DND-41 (cell line): ENCODE data around the gene CLDN20.

Experiments used
- ATAC-seq: fragments of 200-7000 bp; cut with Tn5 transposase; 3 replicates; pipeline ENCODE4 v1.9.1; 2021; ENCODE audit warnings: low read depth; ENCODE audit not compliant: insufficient read depth
- DNase-seq: peaks from one replicate; pipeline ENCODE4 v3.0.0-alpha.2; 2020
- H2AFZ ChIP-seq: 2 replicates; pipeline ENCODE4 v1.6.0; 2012; ENCODE audit warnings: low read depth, low read length
- H3K27ac ChIP-seq: 2 replicates; pipeline ENCODE4 v1.5.1; 2012; ENCODE audit warnings: low read length, inconsistent platforms
- H3K27me3 ChIP-seq: fragments of 200-600 bp; sonication (generic); 2 replicates; pipeline ENCODE4 v1.6.0; 2012; ENCODE audit warnings: low read length, mild to moderate bottlenecking, inconsistent platforms; ENCODE audit not compliant: insufficient read depth, poor library complexity
- H3K36me3 ChIP-seq: 2 replicates; pipeline ENCODE4 v1.5.1; 2012; ENCODE audit warnings: low read length, inconsistent platforms; ENCODE audit not compliant: insufficient read depth
- H3K4me1 ChIP-seq: 2 replicates; pipeline ENCODE4 v1.5.1; 2012; ENCODE audit warnings: mild to moderate bottlenecking, low read length; ENCODE audit not compliant: insufficient read depth
- H3K4me2 ChIP-seq: 2 replicates; pipeline ENCODE4 v1.6.0; 2012; ENCODE audit warnings: mild to moderate bottlenecking, moderate library complexity, low read length, inconsistent platforms; ENCODE audit not compliant: insufficient read depth
- H3K4me3 ChIP-seq, 2 experiments: fragments of 200-600 bp in 1 of 2; shearing (Covaris generic) in 1 of 2; 2 replicates each; pipeline ENCODE4 v1.5.1; 2012 to 2016; ENCODE audit warnings: inconsistent platforms in 2 of 2, low read length in 2 of 2, mild to moderate bottlenecking in 2 of 2, low read depth in 1 of 2, moderate library complexity in 1 of 2
- H3K79me2 ChIP-seq: 2 replicates; pipeline ENCODE4 v1.6.0; 2012; ENCODE audit warnings: low read length, inconsistent platforms; ENCODE audit not compliant: insufficient read depth
- H3K9ac ChIP-seq: 2 replicates; pipeline ENCODE4 v1.6.0; 2012; ENCODE audit warnings: low read depth, mild to moderate bottlenecking, inconsistent platforms, low read length, moderate library complexity
- H3K9me3 ChIP-seq: 2 replicates; pipeline ENCODE4 v1.5.1; 2012; ENCODE audit warnings: low read length, moderate library complexity, mild to moderate bottlenecking, inconsistent platforms; ENCODE audit not compliant: insufficient read depth, severe bottlenecking
- H4K20me1 ChIP-seq: 2 replicates; pipeline ENCODE4 v1.6.0; 2012; ENCODE audit warnings: low read length; ENCODE audit not compliant: insufficient read depth
- CTCF ChIP-seq: IDR thresholded peaks from 2 replicates; pipeline ENCODE4 v1.5.1; 2012; ENCODE audit warnings: borderline replicate concordance, low read length, moderate library complexity, mild to moderate bottlenecking; ENCODE audit not compliant: poor library complexity, severe bottlenecking; ENCODE audit errors: extremely low read depth
- EZH2 ChIP-seq: IDR thresholded peaks from 3 replicates; pipeline ENCODE4 v1.6.1; 2012; ENCODE audit warnings: borderline replicate concordance, low read depth, mild to moderate bottlenecking, moderate library complexity, low read length, inconsistent platforms; ENCODE audit not compliant: severe bottlenecking

The CLDN20 gene

GRCh38 chr6:155313602-155314091 is 49.8 kb downstream of the CLDN20 start:
- no peak for TF ChIP-seq CTCF
- no peak for TF ChIP-seq EZH2
- peak overlapping the region; percentile 75 to 87 for H3K4me3 ChIP-seq
- no peaks in the 10 kb centered on the region for H3K27me3 ChIP-seq
- H2AFZ ChIP-seq = peak overlapping the region; percentile 99
- peak overlapping the region; percentile 90 for H3K9ac ChIP-seq
- ATAC-seq (peak; percentile 12), DNase-seq (peak; percentile 37)
- H4K20me1 ChIP-seq = no peaks in the 10 kb centered on the region
- H3K9me3 ChIP-seq = no peaks in the 10 kb centered on the region
- H3K79me2 ChIP-seq = peaks cover 23% of the 10 kb centered on the region
- H3K4me2 ChIP-seq = peak overlapping the region; percentile 76
- H3K4me1 ChIP-seq = peaks cover 25% of the 10 kb centered on the region
- peak overlapping the region; percentile 92 for H3K27ac ChIP-seq
- peaks cover 28% of the 10 kb centered on the region for H3K36me3 ChIP-seq

GRCh38 chr6:155314092-155314772 is 50.4 kb downstream of the CLDN20 start, which contains the start of gene TFB1M:
TFB1M (minus strand) TSS chr6:155314484; CDS start chr6:155314428, 56 bp downstream.
- Histone ChIP-seq H3K27me3 (no peaks in the 10 kb centered on the region), H3K4me3 (peak within 1 kb of the TSS; percentile 75 to 87)
- ATAC-seq = peak; percentile 95

GRCh38 chr6:155314773-155315515 is 51.1 kb downstream of the CLDN20 start:
- peaks cover 25% of the 10 kb centered on the region for H3K4me1 ChIP-seq
- ATAC-seq (peak; percentile 55), DNase-seq (no peak)
- no peaks in the 10 kb centered on the region for H4K20me1 ChIP-seq
- no peaks in the 10 kb centered on the region for H3K9me3 ChIP-seq
- peak overlapping the region; percentile 35 to 87; a peak in 3 of 4 replicates for H3K4me3 ChIP-seq
- H3K79me2 ChIP-seq = peaks cover 23% of the 10 kb centered on the region
- peak overlapping the region; percentile 97 for H3K27ac ChIP-seq
- peaks cover 22% of the 10 kb centered on the region for H3K36me3 ChIP-seq
- H2AFZ ChIP-seq = peak overlapping the region; percentile 95
- TF ChIP-seq CTCF (no peak), EZH2 (no peak)
- H3K4me2 ChIP-seq = peak overlapping the region; percentile 76
- no peaks in the 10 kb centered on the region for H3K27me3 ChIP-seq
- peak overlapping the region; percentile 90 for H3K9ac ChIP-seq

More at GRCh38 chr6:155314092-155314772, 50.4 kb downstream of the CLDN20 start, which contains the start of gene TFB1M:
- Histone ChIP-seq H3K9ac (peak within 1 kb of the TSS; percentile 90), H3K79me2 (peaks cover 23% of the 10 kb centered on the region), H3K4me1 (peaks cover 25% of the 10 kb centered on the region), H3K36me3 (peaks cover 25% of the 10 kb centered on the region), H3K9me3 (no peaks in the 10 kb centered on the region), H2AFZ (peak within 1 kb of the TSS; percentile 99), H3K27ac (peak within 1 kb of the TSS; percentile 97), H3K4me2 (peak within 1 kb of the TSS; percentile 76), H4K20me1 (no peaks in the 10 kb centered on the region)
- TF ChIP-seq EZH2 (no peak), CTCF (no peak)
- DNase-seq = peak; percentile 99
